Keratinocyte (primary cell): ENCODE data around the gene CBARP. TPM values are rescaled to one million over a fixed set of nuclear protein-coding genes. Genes with fewer than 3 reads are reported as not detected.

Experiments used
- DNase-seq: peaks from one replicate; pipeline ENCODE4 v3.0.0-alpha.2; 2011; ENCODE audit warnings: low read depth, missing footprints, low spot score
- FAIRE-seq: peaks from 2 replicates; lab custom pipeline; 2011; peaks lifted over from hg19 to GRCh38; lab: Jason Lieb, UNC
- H2AFZ ChIP-seq: 2 replicates; pipeline ENCODE4 v1.6.0; 2012; ENCODE audit warnings: low read length, control low read depth, inconsistent platforms; ENCODE audit not compliant: control insufficient read depth
- H3K27ac ChIP-seq: 2 replicates; pipeline ENCODE4 v1.5.1; 2011; ENCODE audit warnings: low read length; ENCODE audit not compliant: control insufficient read depth, insufficient read depth
- H3K27me3 ChIP-seq: 3 replicates; pipeline ENCODE4 v1.6.0; 2011; ENCODE audit warnings: low read length; ENCODE audit not compliant: control insufficient read depth, insufficient read depth; ENCODE audit errors: extremely low read depth
- H3K36me3 ChIP-seq, 2 experiments: 2 replicates in 1 of 2; 3 replicates in 1 of 2; pipeline ENCODE4 v1.5.1; 2011; ENCODE audit warnings: low read length in 2 of 2, mild to moderate bottlenecking in 1 of 2; ENCODE audit not compliant: control insufficient read depth in 2 of 2, insufficient read depth in 2 of 2; ENCODE audit errors: extremely low read depth in 1 of 2
- H3K4me1 ChIP-seq: 3 replicates; pipeline ENCODE4 v1.5.1; 2011; ENCODE audit warnings: low read length; ENCODE audit not compliant: control insufficient read depth, insufficient read depth; ENCODE audit errors: extremely low read depth
- H3K4me2 ChIP-seq: 3 replicates; pipeline ENCODE4 v1.6.0; 2011; ENCODE audit warnings: low read depth, low read length; ENCODE audit not compliant: control insufficient read depth, insufficient read depth; ENCODE audit errors: extremely low read depth
- H3K4me3 ChIP-seq, 3 experiments: fragments of 200-600 bp in 1 of 3; sonication (generic) in 1 of 3; 2 replicates in 2 of 3; 3 replicates in 1 of 3; pipeline ENCODE4 v1.5.1; 2011 to 2016; ENCODE audit warnings: low read length in 3 of 3, mild to moderate bottlenecking in 3 of 3, control low read depth in 2 of 3, inconsistent platforms in 1 of 3, low read depth in 1 of 3, mixed read lengths in 1 of 3, mixed run types in 1 of 3, moderate library complexity in 1 of 3; ENCODE audit not compliant: control insufficient read depth in 2 of 3, insufficient read depth in 2 of 3; ENCODE audit errors: extremely low read depth in 1 of 3
- H3K79me2 ChIP-seq: 2 replicates; pipeline ENCODE4 v1.6.0; 2012; ENCODE audit warnings: low read length; ENCODE audit not compliant: control insufficient read depth, insufficient read depth
- H3K9ac ChIP-seq: 3 replicates; pipeline ENCODE4 v1.6.0; 2011; ENCODE audit warnings: low read length; ENCODE audit not compliant: control insufficient read depth, insufficient read depth; ENCODE audit errors: extremely low read depth
- H3K9me1 ChIP-seq: 3 replicates; pipeline ENCODE4 v1.6.0; 2011; ENCODE audit warnings: low read length; ENCODE audit not compliant: control insufficient read depth, insufficient read depth; ENCODE audit errors: extremely low read depth
- H3K9me3 ChIP-seq: 2 replicates; pipeline ENCODE4 v1.5.1; 2012; ENCODE audit warnings: low read depth, low read length; ENCODE audit not compliant: control insufficient read depth
- H4K20me1 ChIP-seq: 3 replicates; pipeline ENCODE4 v1.6.0; 2011; ENCODE audit warnings: low read length; ENCODE audit not compliant: control insufficient read depth, insufficient read depth; ENCODE audit errors: extremely low read depth
- EZH2 ChIP-seq: IDR thresholded peaks from one replicate; pipeline ENCODE4 v1.6.1; 2012; ENCODE audit warnings: inconsistent platforms, mild to moderate bottlenecking, low read length, moderate library complexity
- dilution Hi-C: fragments of 300-500 bp; cut with MboI; formaldehyde crosslinking; loops from one replicate; pipeline ENCODE4 v1.7.0; 2020; ENCODE audit warnings: low sequenced_read_pairs; ENCODE audit not compliant: extremely low pct_ligation_motif_present
- polyA plus RNA-seq, 5 experiments: library from polyadenylated mRNA; depleted of rRNA in 3 of 5; stranded (reverse) in 3 of 5; stranded (forward) in 1 of 5; unstranded in 1 of 5; fragments of >200 nt; gene quantifications; 1 replicate in 1 of 5; 2 replicates in 3 of 5; 3 replicates in 1 of 5; pipeline versions ENCODE4 v1.2.1 to v1.2.3, GENCODE V29; 2011 to 2012; ENCODE audit warnings: missing spikeins in 2 of 5, low read depth in 1 of 5, low replicate concordance in 1 of 5
- TF ChIP-seq, protein P1 (sequence below), 3 experiments: IDR thresholded peaks in 1 of 3; conservative IDR thresholded peaks in 1 of 3; optimal IDR thresholded peaks in 1 of 3; 2 replicates in 2 of 3; 3 replicates in 1 of 3; pipeline versions ENCODE3 to v1.5.1; 2011; ENCODE audit warnings: low read length in 3 of 3, mild to moderate bottlenecking in 3 of 3, moderate library complexity in 2 of 3, control low read depth in 1 of 3, inconsistent platforms in 1 of 3; ENCODE audit not compliant: insufficient read depth in 2 of 3; ENCODE audit errors: extremely low read depth in 1 of 3

CBARP gene
- polyA plus RNA-seq, 1 donor (not counting 4 experiments of a cell fraction or from before 2014, with no cell fraction given), result 0.93 TPM

DNA sequence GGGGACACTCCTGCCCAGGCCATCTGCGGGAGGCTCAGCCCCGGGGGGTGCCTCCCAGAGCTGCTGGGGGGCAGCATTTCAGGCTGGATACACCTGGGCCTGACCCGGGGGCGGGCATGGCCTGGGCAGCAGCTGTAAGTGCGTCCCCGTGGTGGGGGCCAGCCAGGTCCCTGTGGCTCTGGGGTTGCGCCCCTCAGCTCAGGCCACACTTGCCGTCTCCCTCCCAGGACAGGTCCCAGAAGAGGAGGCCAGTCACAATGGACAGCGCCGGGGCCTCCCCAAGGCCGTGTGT is 11.6 kb downstream of the CBARP start:
- H3K27ac ChIP-seq, result no peak overlapping the region
- FAIRE-seq, result no peak

DNA sequence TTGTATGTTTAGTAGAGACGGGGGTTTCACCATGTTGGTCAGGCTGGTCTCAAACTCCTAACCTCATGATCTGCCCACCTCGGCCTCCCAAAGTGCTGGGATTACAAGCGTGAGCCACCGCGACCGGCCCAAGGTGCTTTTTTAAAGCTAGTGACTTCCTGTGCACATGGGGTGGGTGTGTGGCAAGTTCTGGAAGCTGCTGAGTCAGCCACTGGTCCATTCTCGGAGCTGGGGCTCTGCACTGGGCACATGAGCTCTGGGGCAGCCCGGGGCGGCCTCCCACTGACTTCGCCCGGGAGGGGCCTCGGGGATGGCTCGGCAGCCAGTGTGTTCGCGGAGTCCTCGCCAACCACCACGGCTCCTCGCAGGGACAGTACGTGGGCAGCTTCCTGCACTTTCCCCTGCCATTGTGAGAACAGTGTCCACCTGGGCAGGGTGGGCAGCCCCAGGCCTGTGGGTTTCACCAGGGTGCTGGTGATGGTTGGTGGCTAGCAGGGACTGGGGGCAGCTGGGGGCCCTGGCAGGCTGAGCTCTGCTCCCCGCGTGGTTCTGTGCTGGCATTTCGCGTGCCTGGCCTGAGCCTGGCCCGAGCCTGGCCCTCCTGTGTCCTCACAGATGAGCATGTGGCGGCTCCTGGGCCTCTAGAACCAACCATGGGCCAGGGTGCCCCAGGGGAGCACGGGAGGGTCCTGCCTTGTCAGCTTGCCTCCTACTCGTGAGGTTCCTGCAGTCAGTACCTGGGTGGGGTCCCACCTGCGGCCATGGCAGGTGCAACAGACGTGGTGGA is 12.2 kb downstream of the CBARP start:
- peaks cover 22 to 25% of the 10 kb centered on the region in 2 experiments for H3K36me3 ChIP-seq
- no peak overlapping the region for H2AFZ ChIP-seq
- no peak overlapping the region for H3K27ac ChIP-seq
- no peaks in the 10 kb centered on the region for H4K20me1 ChIP-seq
- peaks cover 2% of the 10 kb centered on the region for H3K79me2 ChIP-seq
- FAIRE-seq (no peak), DNase-seq (no peak)
- no peaks in the 10 kb centered on the region for H3K9me1 ChIP-seq
- no peaks in the 10 kb centered on the region for H3K9me3 ChIP-seq
- no peak overlapping the region for H3K4me3 ChIP-seq
- TF ChIP-seq, protein P1, sequence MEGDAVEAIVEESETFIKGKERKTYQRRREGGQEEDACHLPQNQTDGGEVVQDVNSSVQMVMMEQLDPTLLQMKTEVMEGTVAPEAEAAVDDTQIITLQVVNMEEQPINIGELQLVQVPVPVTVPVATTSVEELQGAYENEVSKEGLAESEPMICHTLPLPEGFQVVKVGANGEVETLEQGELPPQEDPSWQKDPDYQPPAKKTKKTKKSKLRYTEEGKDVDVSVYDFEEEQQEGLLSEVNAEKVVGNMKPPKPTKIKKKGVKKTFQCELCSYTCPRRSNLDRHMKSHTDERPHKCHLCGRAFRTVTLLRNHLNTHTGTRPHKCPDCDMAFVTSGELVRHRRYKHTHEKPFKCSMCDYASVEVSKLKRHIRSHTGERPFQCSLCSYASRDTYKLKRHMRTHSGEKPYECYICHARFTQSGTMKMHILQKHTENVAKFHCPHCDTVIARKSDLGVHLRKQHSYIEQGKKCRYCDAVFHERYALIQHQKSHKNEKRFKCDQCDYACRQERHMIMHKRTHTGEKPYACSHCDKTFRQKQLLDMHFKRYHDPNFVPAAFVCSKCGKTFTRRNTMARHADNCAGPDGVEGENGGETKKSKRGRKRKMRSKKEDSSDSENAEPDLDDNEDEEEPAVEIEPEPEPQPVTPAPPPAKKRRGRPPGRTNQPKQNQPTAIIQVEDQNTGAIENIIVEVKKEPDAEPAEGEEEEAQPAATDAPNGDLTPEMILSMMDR (optimal IDR thresholded peaks at IDR 0.05 in 1 of 3, IDR thresholded peaks at IDR 0.05 in 1 of 3, conservative IDR thresholded peaks at IDR 0.05 in 1 of 3; ENCODE audit: extremely low read depth in 1 of 3, insufficient read depth in 2 of 3, low read length in 3 of 3), result no peak
- no peak for TF ChIP-seq EZH2
- no peak overlapping the region for H3K4me2 ChIP-seq
- no peaks in the 10 kb centered on the region for H3K27me3 ChIP-seq
- dilution Hi-C loops, result no loop called here
- no peaks in the 10 kb centered on the region for H3K4me1 ChIP-seq
- H3K9ac ChIP-seq, result no peak overlapping the region

More for the DNA sequence above, 11.6 kb downstream of the CBARP start:
- Histone ChIP-seq H3K4me2 (no peak overlapping the region), H3K9me3 (no peaks in the 10 kb centered on the region), H3K9me1 (no peaks in the 10 kb centered on the region), H3K36me3 (peaks cover 20 to 21% of the 10 kb centered on the region in 2 experiments), H3K4me3 (no peak overlapping the region), H2AFZ (no peak overlapping the region), H3K4me1 (no peaks in the 10 kb centered on the region), H3K9ac (no peak overlapping the region), H3K27me3 (no peaks in the 10 kb centered on the region), H4K20me1 (no peaks in the 10 kb centered on the region), H3K79me2 (no peaks in the 10 kb centered on the region)
- dilution Hi-C loops, result no loop called here
- no peak for DNase-seq
- TF ChIP-seq, protein P1 (optimal IDR thresholded peaks at IDR 0.05 in 1 of 3, IDR thresholded peaks at IDR 0.05 in 1 of 3, conservative IDR thresholded peaks at IDR 0.05 in 1 of 3; ENCODE audit: extremely low read depth in 1 of 3, insufficient read depth in 2 of 3, low read length in 3 of 3), result no peak
- TF ChIP-seq EZH2, result no peak
